GM18526 (cell line): ENCODE data around the gene PLXNA3.
A peak's percentile ranks its signal among the peaks of the same experiment; 100 is the strongest.

ENCODE experiments used
- POLR2A ChIP-seq: IDR thresholded peaks from 3 replicates; pipeline ENCODE4 v1.6.1; 2011; ENCODE audit not compliant: insufficient read length; ENCODE audit errors: extremely low read depth

PLXNA3 gene

DNA sequence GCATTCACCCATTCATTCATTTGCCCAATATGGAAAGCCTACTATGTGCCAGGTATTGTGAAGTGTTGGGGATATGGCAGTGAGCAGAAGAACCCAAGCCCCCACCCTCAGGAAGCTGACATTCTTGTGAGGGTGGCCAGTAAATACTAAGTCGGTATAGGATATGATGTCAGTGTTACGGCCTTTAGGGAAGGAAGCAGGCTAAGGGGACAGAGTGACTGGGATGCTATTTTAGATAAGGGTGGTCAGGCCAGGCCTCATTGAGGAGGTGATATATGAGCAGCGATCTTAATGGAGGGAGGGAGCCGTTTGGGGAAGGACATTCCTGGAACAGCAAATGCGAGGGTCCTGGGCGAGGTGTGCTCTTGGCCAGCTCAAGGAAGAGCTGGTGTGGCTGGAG lies 27.6 kb upstream of the PLXNA3 start:
- TF ChIP-seq POLR2A, result no peak

DNA sequence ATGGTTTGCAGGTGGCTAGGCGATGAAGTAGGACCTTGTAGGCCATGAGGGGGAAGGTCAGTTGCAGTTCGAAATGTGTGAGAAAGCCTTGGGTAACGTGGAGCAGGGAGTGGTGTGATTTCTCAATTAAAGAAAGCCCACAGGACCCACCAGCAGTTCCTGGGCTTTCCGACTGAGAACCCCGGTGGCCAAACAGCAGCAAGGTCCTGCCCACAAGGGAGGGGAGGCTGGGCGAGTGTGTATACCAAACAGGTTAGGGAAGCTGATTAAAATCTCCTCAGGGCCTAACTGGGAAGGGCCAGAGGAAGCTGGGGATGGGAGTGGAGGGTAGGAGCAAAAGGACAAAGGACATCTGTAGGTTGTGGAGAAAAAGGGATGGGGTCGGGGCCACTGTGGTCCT lies 27.2 kb upstream of the PLXNA3 start:
- TF ChIP-seq POLR2A, result no peak

DNA sequence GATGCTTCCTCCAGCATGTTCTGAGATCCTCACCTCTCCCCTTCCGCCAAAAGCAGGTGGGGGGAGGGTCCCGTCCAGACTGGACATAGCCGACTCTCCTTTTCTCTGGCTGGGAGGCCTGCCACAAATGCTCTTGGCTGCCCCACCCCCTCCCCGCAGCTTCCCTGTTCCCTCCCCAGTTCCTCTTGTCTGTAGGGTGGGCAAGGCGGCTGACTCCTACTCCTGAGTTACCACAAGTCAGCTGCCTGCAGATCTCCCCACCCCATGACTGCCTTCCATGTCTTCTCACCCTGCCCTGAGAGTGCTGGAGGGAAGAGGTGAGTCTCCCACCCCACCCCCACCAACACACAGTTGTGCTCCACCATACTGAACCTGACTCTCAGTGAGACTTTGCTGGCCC lies 26.7 kb upstream of the PLXNA3 start:
- TF ChIP-seq POLR2A, result no peak

DNA sequence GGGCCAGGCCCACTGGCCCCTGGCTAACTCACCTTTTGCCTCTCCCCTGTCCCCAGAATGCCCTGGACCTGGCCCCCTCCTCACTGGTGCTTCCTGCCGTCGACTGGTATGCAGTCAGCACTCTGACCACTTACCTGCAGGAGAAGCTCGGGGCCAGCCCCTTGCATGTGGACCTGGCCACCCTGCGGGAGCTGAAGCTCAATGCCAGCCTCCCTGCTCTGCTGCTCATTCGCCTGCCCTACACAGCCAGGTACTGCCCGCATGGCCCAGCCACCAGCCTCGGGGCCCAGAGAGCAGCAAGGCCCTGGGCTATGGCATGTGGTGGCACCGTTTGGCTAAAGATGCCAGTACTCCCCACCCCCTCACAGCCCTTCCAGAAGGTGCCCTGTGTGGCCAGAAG lies 25.9 kb upstream of the PLXNA3 start:
- no peak for TF ChIP-seq POLR2A

DNA sequence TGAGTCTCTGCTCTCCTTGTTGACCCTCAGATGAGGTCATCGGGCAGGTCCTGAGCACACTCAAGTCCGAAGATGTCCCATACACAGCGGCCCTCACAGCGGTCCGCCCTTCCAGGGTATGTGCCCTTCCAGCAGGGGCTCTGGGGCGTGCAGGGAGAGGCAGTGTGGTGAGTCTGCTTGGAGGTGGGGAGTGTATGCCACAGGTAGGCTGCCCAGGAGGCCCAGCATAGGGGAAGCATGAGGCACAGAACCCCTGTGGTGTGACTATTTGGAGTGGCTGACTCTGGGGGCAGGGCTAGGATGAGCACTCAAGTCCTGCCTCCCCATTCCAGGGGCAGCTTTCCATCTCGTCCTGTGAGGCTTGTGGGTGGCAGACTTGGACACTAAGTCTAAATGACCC lies 24.5 kb upstream of the PLXNA3 start:
- TF ChIP-seq POLR2A, result no peak

DNA sequence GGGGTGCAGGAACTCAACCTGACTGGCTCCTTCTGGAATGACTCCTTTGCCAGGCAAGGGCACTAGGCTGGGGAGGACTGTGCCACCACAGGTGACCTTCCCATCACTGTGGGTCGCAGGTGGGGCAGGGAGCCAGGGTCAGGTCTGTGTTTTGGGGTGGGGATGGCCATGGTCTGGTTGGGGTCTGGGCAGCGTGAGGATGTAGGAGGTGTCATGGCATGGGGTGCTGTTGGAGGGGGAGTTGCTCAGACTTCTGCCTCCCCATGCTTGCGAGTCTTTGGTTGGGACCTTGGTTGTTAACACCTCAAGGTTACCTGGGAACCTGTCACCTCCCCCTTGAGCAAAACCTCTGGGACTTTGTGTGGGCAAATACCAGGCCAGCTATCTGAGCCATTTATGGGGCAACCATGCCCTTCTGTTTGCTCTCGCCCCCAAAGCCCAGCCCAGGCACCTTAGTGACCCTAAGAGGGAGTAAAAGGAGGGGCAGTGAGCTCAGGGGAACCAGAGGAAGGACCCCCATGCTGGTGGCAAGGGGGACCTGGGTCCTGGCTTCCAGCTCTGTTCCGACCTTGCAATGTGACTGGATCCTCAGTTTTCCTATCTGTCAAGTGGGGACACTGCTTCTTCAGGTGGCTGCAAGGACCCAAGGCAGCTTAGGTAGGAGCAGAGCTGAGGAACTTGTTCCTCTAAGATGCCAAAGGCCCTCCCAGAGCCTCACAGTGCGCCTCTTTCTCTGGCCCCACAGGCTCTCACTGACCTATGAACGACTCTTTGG lies 23.5 kb upstream of the PLXNA3 start:
- no peak for TF ChIP-seq POLR2A

DNA sequence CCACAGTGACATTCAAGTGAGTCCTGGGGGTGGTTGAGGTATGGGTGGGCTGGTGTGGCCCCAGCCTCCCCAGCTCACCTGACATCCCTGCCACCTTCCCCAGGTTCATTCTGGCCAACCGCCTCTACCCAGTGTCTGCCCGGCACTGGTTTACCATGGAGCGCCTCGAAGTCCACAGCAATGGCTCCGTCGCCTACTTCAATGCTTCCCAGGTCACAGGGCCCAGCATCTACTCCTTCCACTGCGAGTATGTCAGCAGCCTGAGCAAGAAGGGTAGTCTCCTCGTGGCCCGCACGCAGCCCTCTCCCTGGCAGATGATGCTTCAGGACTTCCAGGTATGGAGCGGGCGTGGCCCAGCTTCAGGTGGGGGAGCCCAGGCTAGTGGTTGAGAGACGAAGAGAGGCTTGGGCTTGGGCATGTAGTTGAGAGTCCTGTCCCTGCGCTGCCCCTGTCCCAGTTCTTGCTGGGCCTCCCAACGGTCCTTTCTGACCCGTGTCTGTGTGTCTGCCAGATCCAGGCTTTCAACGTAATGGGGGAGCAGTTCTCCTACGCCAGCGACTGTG lies 22.8 kb upstream of the PLXNA3 start:
- TF ChIP-seq POLR2A, result no peak

DNA sequence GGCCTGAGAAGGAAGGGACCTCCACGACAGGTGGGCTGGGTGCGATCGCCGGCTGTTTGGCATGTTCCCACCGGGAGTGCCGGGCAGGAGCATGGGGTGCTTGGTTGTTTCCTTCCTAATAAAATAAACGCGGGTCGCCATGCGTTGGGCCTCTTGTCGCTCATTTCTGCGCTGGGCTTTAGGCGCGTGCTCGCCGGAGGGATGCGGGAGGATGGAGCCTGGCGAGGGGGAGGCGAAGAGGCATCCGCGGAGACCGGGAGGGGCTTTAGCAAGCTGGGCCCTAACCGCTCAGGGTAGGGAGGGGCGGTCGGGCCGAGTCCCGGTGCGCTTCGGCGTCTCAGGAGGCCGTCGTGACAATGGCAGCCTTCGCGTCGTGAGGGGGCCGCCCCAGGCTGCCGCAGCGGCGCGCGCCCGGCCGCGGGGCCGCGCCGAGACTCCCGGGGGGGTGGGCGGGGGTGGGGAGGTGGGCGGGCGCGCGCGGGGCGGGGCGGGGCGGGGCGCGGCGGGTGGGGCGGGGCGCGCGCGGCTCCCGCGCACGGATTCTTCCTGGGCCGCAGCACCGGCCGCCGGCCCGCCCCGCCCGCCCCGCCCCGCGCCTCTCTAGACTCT lies 21.6 kb upstream of the PLXNA3 start:
- no peak for TF ChIP-seq POLR2A

DNA sequence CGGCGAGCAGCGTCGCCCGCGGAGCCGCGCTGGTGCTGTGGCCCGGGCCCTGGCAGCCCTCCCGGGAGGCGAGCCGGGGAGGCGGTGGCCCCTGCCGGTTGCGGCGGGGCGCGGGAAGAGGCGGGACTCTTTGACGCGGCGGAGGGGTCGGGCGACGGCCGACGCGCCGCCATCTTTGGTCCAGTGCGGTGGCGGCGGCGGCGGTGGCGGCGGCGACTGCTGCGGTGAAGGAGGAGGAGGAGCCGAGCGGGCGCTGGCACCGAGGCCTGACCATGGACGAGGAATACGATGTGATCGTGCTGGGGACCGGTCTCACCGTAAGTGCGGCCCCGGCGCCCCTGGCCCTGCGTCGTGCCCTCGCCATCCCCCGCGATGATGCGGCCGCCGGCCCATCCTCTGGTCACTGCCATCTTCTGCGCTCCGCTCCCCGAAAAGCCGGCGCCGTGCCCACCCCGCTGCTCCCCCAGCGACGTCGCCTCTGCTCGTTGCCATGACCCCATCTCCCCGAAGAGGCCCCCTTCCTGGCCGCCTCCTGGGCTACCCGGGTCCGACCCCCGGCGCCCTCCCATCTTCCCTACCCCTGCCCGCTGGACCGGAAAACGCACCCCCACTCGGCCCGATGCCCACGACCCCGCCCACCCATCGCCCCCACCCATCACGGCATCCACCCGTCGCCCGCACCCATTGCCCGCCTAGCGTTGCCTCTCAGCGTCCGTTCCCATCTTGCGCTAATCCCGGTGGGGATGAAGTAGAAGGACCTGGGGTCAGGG lies 20.9 kb upstream of the PLXNA3 start, which contains the start of gene GDI1:
Gene GDI1 (plus strand): TSS at position 172 of the 770 bp plus-strand sequence. CDS start 101 bp downstream, at position 273.
- TF ChIP-seq POLR2A, result peak; percentile 27

DNA sequence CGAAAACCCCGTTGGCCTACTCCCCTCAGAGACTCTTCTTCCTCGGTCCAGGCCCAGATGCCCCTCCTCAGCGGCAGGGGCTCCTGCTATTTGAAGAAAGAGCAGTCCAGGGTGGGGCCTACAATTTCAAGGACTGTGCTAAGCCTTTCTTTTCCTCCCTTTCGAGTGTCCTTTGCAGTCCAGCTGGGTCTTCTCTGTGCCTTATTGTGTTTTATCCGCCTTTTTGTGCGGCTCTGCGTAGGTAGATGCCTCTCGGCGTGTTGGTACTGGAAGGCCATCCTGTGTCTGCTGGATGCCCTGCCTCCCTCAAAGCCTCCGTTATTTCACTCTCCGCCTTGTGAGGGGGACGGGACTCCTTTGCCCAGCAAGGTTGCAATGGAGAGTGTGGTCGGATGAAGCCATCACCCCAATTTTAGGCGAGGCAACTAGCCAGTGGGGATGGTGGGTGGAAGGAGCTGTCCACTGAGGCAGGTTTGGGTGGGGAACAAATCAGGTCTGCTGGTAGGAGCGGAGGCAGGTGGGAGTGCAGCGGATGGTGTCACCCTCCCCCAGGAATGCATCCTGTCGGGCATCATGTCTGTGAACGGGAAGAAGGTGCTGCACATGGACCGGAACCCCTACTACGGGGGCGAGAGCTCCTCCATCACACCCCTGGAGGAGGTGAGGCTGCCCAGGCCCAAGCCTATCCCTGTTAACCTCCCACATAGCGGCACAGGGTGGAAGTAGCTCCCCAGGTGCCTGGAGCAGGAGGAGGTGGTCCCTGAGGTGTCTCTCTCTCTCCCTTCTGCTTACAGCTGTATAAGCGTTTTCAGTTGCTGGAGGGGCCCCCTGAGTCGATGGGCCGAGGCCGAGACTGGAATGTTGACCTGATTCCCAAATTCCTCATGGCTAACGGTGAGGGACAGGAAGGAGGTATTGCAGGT lies 19.8 kb upstream of the PLXNA3 start:
- TF ChIP-seq POLR2A, result no peak

DNA sequence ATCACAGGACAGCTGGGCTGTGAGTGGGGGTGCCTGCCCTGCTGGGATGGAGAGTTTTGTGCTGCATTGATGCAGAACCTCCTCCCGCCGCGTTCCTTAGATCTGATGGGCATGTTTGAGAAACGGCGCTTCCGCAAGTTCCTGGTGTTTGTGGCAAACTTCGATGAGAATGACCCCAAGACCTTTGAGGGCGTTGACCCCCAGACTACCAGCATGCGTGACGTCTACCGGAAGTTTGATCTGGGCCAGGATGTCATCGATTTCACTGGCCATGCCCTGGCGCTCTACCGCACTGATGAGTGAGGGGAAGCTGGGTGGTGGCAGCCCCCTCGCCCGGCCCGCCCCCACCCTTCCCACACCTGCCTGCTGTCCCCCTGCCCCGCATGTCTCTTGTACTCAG lies 18.2 kb upstream of the PLXNA3 start:
- no peak for TF ChIP-seq POLR2A

DNA sequence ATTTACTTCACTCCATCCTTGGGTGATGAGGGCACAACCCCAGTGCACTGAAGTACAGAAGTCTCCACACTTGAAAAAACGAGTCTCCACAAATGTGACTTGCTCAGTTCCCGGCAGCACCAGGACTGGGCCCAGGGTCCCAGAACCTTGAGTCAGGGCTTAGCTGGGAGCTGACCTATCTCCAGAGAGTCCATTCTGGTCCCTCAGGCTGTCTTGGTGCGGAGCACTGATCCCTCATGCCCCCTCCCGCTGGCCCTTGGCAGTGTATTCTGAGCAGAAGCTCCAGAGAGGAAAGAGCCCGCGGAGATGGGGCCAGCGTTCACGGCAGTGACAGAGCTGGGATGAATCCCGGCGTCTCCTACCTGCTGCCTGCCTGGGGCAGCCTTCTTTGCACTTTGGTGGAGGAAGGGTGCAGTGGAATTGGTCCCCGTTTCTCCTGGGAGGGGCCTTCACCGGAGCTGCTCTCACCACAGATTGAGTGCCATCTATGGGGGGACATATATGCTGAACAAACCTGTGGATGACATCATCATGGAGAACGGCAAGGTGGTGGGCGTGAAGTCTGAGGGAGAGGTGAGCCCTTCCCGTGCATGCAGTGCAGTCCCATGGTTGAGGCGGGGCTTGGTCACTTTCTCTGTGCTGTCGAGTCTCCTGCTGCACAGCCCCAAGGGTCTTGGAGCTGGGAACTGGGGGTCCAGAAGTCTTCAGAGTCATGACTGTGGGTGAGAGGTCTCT lies 17.3 kb upstream of the PLXNA3 start:
- no peak for TF ChIP-seq POLR2A

DNA sequence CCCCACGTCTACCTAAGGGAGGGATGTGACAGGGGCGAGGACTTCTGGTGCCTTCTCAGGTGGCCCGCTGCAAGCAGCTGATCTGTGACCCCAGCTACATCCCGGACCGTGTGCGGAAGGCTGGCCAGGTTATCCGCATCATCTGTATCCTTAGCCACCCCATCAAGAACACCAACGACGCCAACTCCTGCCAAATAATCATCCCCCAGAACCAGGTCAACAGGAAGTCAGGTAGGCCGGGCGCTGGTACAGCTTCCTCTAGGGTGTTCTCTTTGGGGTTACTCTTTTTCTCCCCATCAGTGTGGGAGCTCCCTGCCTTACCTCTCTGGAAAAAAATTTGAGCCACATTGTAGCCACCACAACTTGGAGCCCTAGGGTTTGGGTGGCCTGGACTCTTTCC lies 16.5 kb upstream of the PLXNA3 start:
- no peak for TF ChIP-seq POLR2A

DNA sequence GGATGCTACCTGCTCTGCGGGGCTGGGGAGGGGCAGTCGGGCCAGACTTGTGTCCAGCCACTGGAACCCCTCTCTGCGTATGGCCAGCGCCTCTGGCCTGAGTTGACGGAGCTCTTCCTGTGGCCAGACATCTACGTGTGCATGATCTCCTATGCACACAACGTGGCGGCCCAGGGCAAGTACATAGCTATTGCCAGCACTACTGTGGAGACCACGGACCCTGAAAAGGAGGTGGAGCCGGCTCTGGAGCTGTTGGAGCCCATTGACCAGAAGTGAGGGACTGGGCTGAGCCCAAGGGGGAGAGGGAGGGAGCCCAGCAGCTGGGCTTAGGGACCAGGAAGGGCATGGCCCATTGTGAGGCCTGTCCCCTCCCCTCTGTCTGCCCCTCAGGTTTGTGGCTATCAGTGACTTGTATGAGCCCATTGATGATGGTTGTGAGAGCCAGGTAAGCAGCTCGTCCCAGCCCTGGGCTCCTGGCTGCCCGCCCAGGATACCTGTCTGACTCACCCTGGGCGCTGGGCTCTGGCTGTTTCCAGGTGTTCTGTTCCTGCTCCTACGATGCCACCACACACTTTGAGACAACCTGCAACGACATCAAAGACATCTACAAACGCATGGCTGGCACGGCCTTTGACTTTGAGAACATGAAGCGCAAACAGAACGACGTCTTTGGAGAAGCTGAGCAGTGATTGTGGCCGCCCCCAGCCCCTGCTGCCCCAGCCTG lies 15.9 kb upstream of the PLXNA3 start:
- no peak for TF ChIP-seq POLR2A

DNA sequence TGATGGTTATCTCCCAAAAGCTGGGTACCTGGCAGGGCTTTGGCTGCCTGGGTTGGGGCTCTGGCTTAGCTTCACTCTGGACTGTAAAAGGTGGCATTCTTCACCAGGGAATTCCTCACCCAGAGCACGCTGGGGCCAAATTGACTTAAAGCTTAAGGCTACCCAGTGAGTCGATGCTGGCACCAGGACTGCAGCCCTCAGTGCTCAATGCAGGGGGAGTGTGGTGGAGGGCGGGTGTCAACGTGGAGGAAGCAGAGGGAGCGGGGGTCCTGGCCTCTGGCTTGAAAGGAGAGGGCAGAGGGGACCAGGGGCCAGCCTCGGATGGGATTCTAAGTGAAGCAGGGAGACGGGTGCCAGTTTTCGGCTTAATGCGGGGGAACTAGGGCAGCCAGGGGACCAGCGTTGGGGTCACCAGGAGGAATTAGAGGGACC lies 14.6 kb upstream of the PLXNA3 start:
- no peak for TF ChIP-seq POLR2A
